Measurements from ENCODE around the gene ACYP1.

ACYP1 gene

DNA sequence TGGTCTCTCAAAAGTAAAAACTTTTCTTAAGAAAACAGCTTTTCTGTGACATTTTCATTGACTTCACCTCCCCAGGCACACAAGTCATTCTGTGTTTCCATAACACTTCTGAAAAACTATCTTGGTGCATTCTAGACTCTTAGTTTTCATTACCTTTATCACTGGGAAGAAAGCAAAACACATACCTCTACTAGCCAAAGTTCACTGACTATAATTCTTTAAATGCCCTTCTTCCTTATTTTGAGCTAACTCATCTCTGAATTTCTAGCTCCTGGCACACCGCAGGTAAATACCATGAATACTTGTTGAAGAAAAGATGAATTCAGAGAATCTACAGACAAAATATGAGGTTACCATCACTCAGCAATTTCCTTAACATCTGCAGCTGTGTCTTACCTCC lies 33.7 kb downstream of the ACYP1 start:
- no peak for DNase-seq

DNA sequence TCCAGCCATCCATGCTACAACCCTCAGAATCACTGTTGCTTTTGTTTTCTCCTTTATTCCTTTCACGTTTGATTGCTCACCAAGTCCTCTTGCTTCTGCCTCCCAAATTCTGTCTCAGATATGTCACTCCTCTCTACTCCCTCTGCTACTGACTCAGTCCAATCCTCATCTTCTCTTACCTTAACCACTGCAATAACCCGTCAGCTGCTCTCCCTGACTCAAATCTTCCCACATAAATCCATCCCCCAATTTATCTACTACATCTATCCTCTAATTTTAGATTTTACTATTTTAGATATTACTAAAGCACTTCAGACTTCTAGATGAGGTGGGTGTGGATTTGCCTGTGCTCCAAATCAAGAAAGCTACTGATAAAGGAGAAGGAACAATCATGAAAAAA lies 37.9 kb downstream of the ACYP1 start:
- no peak for DNase-seq

DNA sequence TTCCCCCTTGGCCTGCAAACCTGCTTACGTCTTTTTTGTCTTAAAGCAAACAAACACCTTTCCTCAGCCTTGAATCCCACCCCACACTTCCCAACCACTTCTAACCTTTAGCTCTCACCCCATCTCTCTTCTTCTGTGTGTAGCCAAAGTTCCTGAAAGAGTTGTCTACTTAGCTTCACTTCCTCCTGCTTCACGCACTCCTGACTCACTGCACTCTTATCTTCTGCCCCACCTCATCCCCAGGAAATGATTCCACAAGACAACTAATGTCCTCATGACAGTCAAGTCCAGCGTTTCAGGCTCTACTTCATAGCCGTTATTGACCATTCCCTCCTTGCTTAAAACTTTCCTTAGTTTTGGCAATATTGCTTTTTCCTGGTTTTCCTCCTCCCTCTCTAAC lies 38.7 kb downstream of the ACYP1 start:
- peak; percentile 21 for DNase-seq

DNA sequence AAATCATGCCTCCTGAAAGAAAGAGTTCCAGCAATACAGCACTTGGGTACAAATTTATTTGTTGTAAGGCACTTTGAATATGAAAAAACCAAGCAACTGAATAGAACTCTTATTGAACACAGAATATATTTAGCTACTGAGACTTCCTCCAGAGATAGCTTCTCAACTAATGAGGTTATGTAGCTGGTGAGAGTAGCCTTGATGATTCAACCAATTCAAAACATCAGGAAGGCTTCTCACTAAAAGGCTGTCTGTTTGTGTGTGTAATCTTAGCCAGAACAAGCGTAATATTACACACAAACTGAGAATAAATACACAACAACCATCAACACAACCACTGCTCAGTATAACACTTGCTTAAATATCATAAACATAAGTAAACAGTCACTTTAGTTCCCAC lies 40.7 kb downstream of the ACYP1 start:
- DNase-seq: no peak

DNA sequence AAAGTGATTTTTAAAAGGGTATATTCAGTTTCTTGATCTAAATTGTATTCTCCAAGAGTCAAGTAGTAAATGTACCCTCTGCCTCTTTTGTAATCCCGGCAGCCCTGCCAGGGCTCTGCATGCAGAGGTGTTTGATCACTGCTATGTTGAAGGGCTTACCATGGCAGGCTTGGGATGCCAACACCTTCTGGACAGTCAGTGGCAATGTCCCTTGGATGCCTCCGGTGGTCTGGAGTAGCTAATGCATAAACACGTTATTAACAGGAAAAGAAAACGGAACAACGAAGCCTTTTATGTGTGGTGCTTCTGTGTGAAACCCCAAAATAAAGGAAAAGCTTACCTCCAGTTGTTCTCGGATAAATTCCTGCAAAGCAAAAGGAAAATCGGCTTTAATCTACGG lies 41.2 kb downstream of the ACYP1 start:
- DNase-seq: no peak

DNA sequence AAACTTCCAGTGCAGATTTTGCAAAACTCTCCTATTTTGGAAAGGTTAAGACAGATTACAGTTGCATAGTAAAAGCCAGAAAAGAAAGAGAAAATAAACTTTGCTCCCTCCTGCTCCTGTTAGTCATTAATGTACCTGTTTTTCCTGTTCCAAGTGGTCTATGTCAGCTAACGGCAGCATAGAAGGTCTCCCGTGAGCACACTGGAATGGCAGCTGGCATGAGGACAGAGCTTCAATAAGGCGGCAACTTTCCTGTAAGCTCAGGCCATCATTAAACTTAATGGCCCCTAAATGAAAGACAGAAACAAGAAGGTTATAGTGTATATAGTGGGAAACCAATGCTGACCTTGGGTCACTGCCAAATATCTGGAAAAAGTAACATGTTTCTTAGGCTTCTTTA lies 45.1 kb downstream of the ACYP1 start:
- DNase-seq: no peak

DNA sequence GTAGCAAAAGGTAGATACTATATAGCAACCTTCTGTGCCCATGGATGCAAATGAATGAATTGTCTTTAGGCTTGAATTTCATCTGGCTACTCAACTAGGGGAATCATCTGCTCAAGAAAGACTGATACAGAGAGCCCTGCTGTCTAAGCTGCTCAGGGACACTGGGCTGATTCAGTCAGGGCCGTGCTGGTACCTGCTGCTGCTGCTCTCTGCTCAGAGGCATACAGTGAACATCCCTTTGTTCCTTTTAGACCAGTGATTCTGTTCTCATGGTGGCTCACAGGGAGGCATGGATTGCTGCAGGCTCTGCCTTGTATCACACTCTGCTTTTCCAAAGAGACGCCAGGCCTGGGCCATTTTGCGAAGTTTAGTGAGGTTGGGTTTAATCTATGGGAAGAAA lies 47.0 kb downstream of the ACYP1 start:
- DNase-seq: no peak

DNA sequence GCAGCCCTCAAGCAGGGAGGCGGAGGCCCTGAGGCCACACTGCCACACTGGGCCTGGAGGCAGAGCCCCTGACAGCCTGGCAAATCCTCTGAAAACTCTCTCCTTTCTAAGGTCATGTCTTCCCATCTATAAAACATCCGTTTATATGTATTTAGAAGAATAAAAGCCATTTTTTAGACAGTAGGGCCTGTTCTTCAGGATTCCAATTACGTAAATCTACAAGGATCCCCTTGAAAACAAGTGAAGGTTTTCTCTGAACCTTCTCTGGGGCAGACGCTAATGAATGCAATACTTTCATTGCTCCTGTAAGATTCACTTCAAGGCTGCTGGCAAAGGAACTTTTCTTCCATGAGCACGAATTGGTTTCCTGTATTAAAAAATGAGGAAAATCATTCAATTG lies 48.3 kb downstream of the ACYP1 start:
- no peak for DNase-seq

DNA sequence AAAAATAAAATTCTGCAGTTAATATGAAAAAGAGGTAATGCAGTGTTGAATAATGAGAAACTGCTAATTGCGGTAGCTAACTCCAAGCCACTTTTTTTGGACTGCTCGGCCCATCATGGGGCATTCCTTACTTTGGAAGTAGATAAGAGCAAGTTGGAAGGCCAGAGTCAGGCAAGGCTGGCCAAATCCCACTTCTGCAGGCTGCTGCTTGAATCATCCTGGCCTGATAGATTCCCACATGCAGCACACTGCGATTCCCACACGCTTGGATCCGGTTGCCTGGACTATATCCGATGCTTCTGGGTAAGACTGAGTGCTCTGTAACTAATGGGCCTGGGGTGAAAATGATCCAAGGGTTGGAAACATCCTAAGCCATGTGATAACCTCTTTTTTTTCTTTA lies 50.5 kb downstream of the ACYP1 start:
- DNase-seq: no peak

DNA sequence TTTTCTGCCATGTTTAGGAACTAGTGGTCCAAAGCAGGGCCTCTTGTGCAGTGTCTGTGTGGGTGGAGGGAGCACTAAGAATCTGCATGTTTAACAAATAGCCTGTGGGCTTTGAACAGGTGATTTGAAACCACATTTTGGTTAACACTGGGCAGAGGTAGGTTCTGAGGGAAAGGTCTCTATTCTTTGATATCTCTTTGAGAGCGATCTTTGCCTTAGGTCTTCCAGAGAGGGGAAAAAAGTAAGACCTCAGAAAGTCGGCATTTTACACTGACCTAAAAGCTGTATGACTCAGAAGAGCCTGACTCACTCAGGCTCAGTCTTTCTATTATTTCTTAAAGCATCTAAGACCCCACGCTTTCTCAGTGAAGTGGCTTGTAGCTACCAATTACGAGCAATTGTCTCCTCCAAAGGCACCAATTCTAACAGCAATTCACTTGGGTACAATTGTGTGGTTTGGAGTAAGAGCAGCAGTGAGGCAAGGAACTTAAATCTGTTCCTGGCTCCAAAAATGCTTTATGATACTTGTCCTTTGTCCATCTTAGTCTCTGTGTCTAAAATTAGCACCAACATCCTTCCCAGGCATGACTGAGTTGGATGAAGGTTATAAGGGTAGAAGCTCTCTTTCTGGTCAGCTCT lies 52.3 kb downstream of the ACYP1 start:
- no peak for DNase-seq

DNA sequence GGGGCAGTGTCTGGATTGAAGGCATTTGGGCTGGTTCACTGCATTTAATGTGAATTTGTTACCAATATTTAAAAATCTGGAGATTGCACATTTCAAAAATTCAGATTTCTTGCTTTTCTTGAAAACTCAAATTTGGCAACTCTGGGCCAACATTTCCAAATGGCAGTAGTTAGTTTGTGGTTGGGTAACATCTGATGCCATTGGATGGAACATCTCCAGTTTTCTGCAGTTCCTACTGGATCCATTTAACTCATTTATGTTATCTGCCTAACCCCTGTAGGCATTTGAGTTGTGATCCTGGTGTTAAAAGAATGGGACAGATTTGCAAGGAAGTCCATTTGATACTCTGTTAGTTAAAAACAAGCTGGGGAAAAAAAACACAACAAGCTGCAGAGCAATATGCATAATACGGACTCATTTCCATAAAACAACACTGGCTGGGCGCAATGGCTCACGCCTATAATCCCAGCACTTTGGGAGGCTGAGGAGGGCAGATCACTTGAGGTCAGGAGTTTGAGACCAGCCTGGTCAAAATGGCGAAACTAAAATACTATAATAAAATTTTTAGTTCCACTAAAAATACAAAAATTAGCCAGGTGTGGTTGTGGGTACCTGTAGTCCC lies 53.2 kb downstream of the ACYP1 start:
- no peak for DNase-seq

DNA sequence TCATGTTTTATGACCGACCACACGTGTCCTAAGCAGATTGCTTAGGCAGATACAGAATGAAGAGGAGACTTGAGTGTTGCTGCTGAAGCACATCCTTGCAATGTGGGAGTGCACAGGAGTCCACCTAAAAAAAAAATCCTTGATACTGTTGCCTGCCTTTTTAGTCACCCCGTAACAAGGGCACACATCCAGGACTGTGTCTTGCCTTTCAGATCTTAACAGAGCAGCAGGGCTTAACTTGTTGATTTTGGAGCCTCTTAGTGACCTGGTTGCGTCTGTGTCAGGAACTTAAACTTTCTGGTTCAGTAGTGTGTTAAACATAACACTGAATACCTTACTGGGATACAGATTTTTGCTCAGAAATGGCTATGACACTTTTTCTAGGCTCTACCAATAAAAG lies 54.6 kb downstream of the ACYP1 start:
- DNase-seq: no peak

DNA sequence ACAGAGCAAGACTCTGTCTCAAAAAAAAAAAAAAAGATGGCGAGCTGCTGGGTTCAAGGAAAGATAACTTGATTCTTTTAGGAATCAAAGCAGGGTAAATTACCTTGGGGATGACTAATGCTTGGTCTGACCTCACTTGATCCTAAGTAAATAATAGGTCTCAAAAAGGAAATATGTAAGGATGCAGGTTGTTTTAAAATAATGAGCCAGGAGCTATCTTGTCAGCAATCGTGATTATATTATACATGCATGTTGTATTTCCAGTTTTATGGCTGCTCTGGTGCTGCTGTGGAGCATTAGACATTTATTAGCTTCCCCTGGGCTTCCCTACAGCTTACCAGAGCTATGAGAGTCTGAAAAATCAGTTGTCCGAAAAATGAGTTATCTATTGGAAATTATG lies 58.5 kb downstream of the ACYP1 start:
- DNase-seq: no peak

DNA sequence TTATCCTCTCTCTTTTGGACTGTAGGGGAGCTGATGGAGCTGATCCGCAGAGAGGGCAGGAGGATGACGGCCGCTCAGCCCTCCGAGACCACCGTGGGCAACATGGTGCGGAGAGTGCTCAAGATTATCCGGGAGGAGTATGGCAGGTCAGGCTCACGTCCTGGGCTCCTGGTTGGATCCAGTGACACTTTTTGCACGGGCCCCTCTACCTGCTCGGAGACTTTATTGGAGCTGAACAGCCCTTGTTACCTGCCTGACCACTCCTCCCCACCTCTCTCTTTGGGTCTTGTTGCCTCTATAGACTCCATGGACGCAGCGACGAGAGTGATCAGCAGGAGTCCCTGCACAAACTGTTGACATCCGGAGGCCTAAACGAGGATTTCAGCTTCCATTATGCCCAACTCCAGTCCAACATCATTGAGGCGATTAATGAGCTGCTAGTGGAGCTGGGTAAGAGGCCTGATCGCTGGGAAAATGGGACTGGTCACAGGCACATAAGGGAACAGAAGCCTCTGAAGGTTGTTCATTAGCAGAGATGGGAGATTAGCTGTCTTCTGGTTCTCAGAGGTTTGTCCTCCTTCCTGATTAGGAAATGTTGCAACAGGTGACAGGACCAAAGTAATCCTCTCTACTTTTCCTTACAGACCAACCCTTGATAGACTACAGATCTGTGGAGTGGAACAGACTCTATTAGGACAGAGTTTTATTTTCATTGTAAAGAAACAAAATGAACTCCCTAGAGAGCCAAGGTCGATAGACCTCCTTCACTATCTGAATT lies 60.4 kb downstream of the ACYP1 start:
- DNase-seq: no peak

All from GDM1 (cell line).